ENCODE results near the gene CRIP3. TPM values are rescaled to one million over a fixed set of nuclear protein-coding genes. Genes with fewer than 3 reads are reported as not detected.

The CRIP3 gene
- total and polyA plus RNA-seq, 2 donors, result 1.1 to 3.9 TPM

GRCh38 chr6:43290339-43290904 lies 18.2 kb downstream of the CRIP3 start:
- H3K4me1 ChIP-seq (ENCODE audit: insufficient read depth), result no peaks in the 10 kb centered on the region
- no peak overlapping the region for H3K27ac ChIP-seq (ENCODE audit: low read depth)
- 65% methylated on average over 3 of the region's 3 CpGs for WGBS
- no peak for DNase-seq (ENCODE audit: extremely low spot score)
- no peaks in the 10 kb centered on the region for H3K36me3 ChIP-seq (ENCODE audit: insufficient read depth)
- H3K4me3 ChIP-seq (ENCODE audit: low read depth, low read length), result no peak overlapping the region

- Histone ChIP-seq H3K36me3 (ENCODE audit: insufficient read depth) (no peaks in the 10 kb centered on the region), H3K4me3 (ENCODE audit: low read depth, low read length) (no peak overlapping the region), H3K4me1 (ENCODE audit: insufficient read depth) (no peaks in the 10 kb centered on the region), H3K27ac (ENCODE audit: low read depth) (no peak overlapping the region)
- WGBS, result 70% methylated on average over 7 of the region's 7 CpGs
- DNase-seq (ENCODE audit: extremely low spot score), result no peak
Measured at GRCh38 chr6:43287717-43288679, 20.6 kb downstream of the CRIP3 start.

DNA sequence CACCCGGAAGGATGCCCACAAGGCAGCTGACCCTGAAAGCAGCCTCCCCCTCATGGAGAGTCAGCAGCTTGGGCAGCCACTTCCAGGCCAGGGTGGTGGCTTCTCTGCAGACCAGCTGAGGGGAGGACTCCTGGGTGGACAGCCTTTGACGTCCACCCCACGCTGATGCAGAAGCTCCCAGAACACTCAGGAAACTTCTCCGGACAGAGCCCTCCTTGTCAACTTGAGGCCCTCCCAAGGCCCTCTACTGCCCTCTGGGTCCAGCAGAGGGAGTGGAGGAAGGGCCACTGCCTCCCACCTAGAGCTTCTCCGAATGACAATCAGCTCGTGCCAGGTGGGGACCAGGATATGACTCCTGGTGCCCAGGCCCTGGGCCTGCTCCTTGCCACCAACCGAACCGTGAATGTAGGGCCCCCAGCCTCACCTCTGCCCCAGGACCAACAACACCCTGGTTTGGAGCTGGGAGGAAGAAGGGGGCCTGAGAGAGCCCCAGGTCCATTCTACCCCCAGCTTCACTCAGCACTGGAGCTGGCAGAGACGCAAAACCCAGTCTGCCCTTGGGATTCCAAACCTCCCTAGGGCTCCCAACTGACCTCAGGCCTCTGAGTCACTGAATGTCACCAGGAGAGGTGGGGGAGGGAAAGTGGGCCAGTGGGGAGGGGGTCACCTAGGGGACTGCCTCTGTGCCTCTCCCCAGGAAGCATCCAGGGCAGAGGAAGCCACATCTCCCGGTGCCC lies 21.5 kb downstream of the CRIP3 start:
- no peak for DNase-seq (ENCODE audit: extremely low spot score)
- Histone ChIP-seq H3K36me3 (ENCODE audit: insufficient read depth) (no peaks in the 10 kb centered on the region), H3K4me3 (ENCODE audit: low read depth, low read length) (no peak overlapping the region), H3K27ac (ENCODE audit: low read depth) (no peak overlapping the region), H3K4me1 (ENCODE audit: insufficient read depth) (no peaks in the 10 kb centered on the region)
- 55% methylated on average over 10 of the region's 10 CpGs for WGBS

DNA sequence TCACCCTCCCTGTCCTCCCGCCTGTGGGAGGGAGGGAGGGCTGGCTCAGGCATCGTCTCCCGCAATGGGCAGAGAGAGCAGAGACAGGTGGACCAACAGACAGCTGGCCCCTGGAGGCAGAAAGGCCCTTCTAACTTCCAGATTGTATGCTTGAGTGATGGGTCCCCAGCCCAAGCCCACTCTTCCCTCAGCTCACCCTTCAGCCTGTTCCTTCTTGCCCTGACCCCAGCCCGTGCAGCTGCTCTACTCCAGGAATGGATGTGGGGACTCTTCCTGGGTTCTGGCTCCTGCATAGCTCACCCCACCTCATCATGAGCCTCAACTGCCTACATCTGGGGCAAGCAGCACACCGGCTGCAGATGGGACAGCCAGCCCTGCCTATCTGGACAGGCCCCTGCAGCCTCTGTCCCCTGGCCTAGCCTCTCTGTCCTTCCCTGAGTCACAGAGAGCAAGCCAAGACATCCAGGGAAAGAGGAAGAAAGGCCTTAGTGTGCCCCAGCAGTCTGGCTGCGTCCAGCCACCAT lies 22.1 kb downstream of the CRIP3 start:
- no peaks in the 10 kb centered on the region for H3K4me1 ChIP-seq (ENCODE audit: insufficient read depth)
- no peaks in the 10 kb centered on the region for H3K36me3 ChIP-seq (ENCODE audit: insufficient read depth)
- WGBS, result 91% methylated on average over 6 of the region's 6 CpGs
- no peak overlapping the region for H3K27ac ChIP-seq (ENCODE audit: low read depth)
- no peak overlapping the region for H3K4me3 ChIP-seq (ENCODE audit: low read depth, low read length)
- no peak for DNase-seq (ENCODE audit: extremely low spot score)

GRCh38 chr6:43285832-43286231 lies 22.8 kb downstream of the CRIP3 start:
- Histone ChIP-seq H3K36me3 (ENCODE audit: insufficient read depth) (no peaks in the 10 kb centered on the region), H3K27ac (ENCODE audit: low read depth) (no peak overlapping the region), H3K4me3 (ENCODE audit: low read depth, low read length) (no peak overlapping the region), H3K4me1 (ENCODE audit: insufficient read depth) (no peaks in the 10 kb centered on the region)
- no peak for DNase-seq (ENCODE audit: extremely low spot score)
- WGBS, result 86% methylated on average over 5 of the region's 5 CpGs

DNA sequence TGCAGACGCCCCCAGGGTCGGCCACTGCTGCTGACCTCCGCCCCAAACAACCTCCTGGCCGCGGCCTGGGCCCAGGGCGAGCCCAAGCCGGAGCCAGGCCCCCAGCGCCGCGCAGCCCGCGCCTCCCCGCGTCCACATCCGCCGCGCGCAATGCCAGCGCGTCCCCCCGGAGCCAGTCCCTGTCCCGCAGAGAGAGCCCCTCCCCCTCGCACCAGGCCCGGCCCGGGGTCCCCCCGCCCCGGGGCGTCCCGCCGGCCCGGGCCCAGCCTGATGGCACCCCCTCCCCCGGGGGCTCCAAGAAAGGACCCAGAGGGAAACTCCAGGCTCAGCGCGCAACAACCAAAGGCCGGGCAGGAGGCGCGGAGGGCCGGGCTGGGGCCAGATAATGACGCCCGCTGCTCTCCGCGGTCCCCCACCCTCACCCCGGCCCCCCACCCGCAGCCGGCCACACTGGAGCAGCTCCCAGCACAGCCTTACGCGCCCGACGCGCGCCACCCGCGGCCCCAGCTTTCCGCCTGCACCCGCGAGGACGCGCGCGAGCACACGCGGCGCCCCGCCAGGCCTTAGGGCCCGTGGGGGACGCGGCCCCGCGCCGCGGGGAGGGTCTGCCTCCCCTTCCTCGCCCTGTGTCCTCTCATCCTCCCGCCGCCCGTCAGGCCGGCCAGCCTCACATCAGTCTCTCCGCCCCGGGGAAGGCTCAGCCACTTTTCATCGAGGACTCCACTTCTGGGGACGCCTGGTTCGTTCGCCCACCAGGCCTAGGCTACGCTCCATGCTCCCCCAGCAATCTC lies 23.4 kb downstream of the CRIP3 start:
- Histone ChIP-seq H3K27ac (ENCODE audit: low read depth) (no peak overlapping the region), H3K4me3 (ENCODE audit: low read depth, low read length) (no peak overlapping the region), H3K4me1 (ENCODE audit: insufficient read depth) (no peaks in the 10 kb centered on the region), H3K36me3 (ENCODE audit: insufficient read depth) (no peaks in the 10 kb centered on the region)
- 3% methylated on average over 83 of the region's 83 CpGs for WGBS
- DNase-seq (ENCODE audit: extremely low spot score), result no peak

GRCh38 chr6:43283905-43284304 lies 24.7 kb downstream of the CRIP3 start:
- no peak overlapping the region for H3K4me3 ChIP-seq (ENCODE audit: low read depth, low read length)
- no peak overlapping the region for H3K27ac ChIP-seq (ENCODE audit: low read depth)
- no peak for DNase-seq (ENCODE audit: extremely low spot score)
- no peaks in the 10 kb centered on the region for H3K36me3 ChIP-seq (ENCODE audit: insufficient read depth)
- 87% methylated on average over 27 of the region's 27 CpGs for WGBS
- no peaks in the 10 kb centered on the region for H3K4me1 ChIP-seq (ENCODE audit: insufficient read depth)

DNA sequence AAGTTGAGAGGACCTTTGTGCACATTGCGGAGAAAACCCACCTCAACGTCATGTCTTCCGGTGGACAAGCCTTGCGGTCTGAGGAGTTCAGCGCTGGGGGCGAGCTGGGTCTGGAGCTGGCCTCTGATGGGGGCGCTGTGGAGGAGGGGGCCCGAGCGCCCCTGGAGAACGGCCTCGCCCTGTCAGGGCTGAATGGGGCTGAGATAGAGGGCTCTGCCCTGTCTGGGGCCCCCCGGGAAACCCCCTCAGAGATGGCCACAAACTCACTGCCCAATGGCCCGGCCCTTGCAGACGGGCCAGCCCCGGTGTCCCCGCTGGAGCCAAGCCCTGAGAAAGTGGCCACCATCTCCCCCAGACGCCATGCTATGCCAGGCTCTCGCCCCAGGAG lies 25.1 kb downstream of the CRIP3 start:
- H3K4me1 ChIP-seq (ENCODE audit: insufficient read depth), result no peaks in the 10 kb centered on the region
- WGBS, result 92% methylated on average over 18 of the region's 18 CpGs
- H3K27ac ChIP-seq (ENCODE audit: low read depth), result no peak overlapping the region
- H3K36me3 ChIP-seq (ENCODE audit: insufficient read depth), result no peaks in the 10 kb centered on the region
- no peak for DNase-seq (ENCODE audit: extremely low spot score)
- no peak overlapping the region for H3K4me3 ChIP-seq (ENCODE audit: low read depth, low read length)

DNA sequence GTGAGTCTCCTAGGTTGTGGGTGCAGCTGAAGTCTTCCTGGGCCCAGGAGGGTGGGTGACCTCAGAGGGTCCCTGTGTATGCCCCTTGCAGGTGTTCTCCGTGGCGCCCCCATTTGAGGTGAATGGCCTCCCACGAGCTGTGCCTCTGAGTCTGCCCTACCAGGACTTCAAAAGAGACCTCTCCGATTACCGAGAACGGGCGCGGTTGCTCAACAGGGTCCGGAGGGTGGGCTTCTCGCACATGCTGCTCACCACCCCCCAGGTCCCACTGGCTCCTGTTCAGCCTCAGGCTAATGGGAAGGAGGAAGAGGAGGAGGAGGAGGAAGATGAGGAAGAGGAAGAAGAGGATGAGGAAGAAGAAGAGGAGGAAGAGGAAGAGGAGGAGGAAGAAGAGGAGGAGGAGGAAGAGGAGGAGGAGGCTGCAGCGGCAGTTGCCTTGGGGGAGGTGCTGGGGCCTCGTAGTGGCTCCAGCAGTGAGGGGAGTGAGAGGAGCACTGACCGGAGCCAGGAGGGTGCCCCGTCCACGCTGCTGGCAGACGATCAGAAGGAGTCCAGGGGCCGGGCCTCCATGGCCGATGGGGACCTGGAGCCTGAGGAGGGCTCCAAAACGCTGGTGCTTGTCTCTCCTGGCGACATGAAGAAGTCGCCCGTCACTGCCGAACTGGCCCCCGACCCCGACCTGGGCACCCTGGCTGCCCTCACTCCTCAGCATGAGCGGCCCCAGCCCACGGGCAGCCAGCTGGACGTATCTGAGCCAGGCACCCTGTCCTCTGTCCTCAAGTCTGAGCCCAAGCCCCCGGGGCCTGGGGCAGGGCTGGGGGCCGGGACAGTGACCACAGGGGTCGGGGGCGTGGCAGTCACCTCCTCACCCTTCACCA lies 25.8 kb downstream of the CRIP3 start:
- Histone ChIP-seq H3K36me3 (ENCODE audit: insufficient read depth) (no peaks in the 10 kb centered on the region), H3K4me1 (ENCODE audit: insufficient read depth) (no peaks in the 10 kb centered on the region), H3K4me3 (ENCODE audit: low read depth, low read length) (no peak overlapping the region), H3K27ac (ENCODE audit: low read depth) (no peak overlapping the region)
- no peak for DNase-seq (ENCODE audit: extremely low spot score)
- WGBS, result 82% methylated on average over 32 of the region's 32 CpGs

DNA sequence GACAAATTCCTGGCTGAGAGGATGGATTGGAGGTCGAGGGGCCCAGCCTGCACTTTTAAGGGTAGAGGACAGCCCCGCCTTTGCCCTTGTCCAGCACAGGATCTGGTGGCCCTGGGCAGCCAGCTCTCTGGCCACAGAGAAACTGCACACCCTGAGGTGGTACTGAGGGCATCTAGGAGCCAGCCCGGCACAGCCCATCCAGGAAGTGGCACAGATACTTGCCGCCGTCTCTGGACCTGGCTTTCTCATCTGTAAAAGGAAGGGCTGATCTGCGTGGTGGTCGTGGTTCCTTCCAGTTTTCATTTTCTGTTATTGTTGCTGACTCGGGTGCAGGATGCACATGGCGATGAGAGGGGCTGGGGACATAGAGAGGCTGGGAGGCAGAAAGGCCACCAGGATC lies 26.6 kb downstream of the CRIP3 start:
- Histone ChIP-seq H3K36me3 (ENCODE audit: insufficient read depth) (no peaks in the 10 kb centered on the region), H3K27ac (ENCODE audit: low read depth) (no peak overlapping the region), H3K4me3 (ENCODE audit: low read depth, low read length) (no peak overlapping the region), H3K4me1 (ENCODE audit: insufficient read depth) (no peaks in the 10 kb centered on the region)
- DNase-seq (ENCODE audit: extremely low spot score), result no peak
- WGBS, result 76% methylated on average over 9 of the region's 9 CpGs

DNA sequence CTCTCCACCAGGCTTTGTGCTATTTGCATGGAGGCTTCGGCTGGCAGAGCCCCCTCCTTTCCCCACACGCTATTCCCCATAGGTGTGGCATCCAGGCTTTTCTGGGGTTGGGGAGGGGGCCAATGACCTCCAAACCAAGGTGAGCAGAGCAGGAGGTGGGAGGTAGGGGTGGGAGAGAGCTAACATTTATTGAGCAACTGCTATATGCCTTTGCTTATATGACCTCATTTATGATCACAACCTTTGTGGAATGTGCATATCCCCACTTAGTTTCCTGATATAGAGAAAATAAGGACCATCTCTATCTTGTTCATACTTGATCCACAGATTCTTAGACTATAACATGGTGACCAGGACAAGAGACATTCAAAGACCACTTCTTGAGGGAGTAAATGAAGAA lies 28.4 kb downstream of the CRIP3 start:
- no peaks in the 10 kb centered on the region for H3K36me3 ChIP-seq (ENCODE audit: insufficient read depth)
- WGBS, result 76% methylated on average over 2 of the region's 2 CpGs
- DNase-seq (ENCODE audit: extremely low spot score), result no peak
- H3K4me1 ChIP-seq (ENCODE audit: insufficient read depth), result no peaks in the 10 kb centered on the region
- no peak overlapping the region for H3K4me3 ChIP-seq (ENCODE audit: low read depth, low read length)
- no peak overlapping the region for H3K27ac ChIP-seq (ENCODE audit: low read depth)

- Histone ChIP-seq H3K4me1 (ENCODE audit: insufficient read depth) (no peaks in the 10 kb centered on the region), H3K4me3 (ENCODE audit: low read depth, low read length) (no peak overlapping the region), H3K27ac (ENCODE audit: low read depth) (no peak overlapping the region), H3K36me3 (ENCODE audit: insufficient read depth) (no peaks in the 10 kb centered on the region)
- 42% methylated on average over 4 of the region's 4 CpGs for WGBS
- no peak for DNase-seq (ENCODE audit: extremely low spot score)
Measured at GRCh38 chr6:43278524-43279078, 30.0 kb downstream of the CRIP3 start.

Measured in urinary bladder (tissue), 4 donors.